IgD-negative memory B cell (primary cell): ENCODE data around the gene NUTM2G. TPM values are rescaled to one million over a fixed set of nuclear protein-coding genes. Genes with fewer than 3 reads are reported as not detected.
A peak's percentile ranks its signal among the peaks of the same experiment; 100 is the strongest.
"Not testable (repeated sequence)": the region's sequence is repeated elsewhere in the genome, so short reads cannot be mapped to it uniquely, and the experiment has no call there.

Experiments used
- H3K27ac Mint-ChIP-seq, 3 donors: one replicate each; pipeline ENCODE4 v1.8.0; 2020 to 2022; ENCODE audit warnings: mild to moderate bottlenecking in 3 of 3, mixed read lengths in 3 of 3, moderate library complexity in 1 of 3
- H3K27me3 Mint-ChIP-seq: one replicate; pipeline ENCODE4 v1.8.0; 2021; ENCODE audit warnings: mixed read lengths
- H3K36me3 Mint-ChIP-seq: one replicate; pipeline ENCODE4 v1.8.0; 2020; ENCODE audit warnings: mild to moderate bottlenecking, mixed read lengths
- H3K4me1 Mint-ChIP-seq, 3 donors: one replicate each; pipeline ENCODE4 v1.8.0; 2020 to 2022; ENCODE audit warnings: mixed read lengths in 3 of 3, mild to moderate bottlenecking in 1 of 3
- H3K4me3 Mint-ChIP-seq, 4 donors: one replicate each; pipeline ENCODE4 v1.8.0; 2020 to 2022; ENCODE audit warnings: mild to moderate bottlenecking in 4 of 4, mixed read lengths in 4 of 4, moderate library complexity in 3 of 4
- H3K9me3 Mint-ChIP-seq, 3 donors: one replicate each; pipeline ENCODE4 v1.8.0; 2020 to 2021; ENCODE audit warnings: mixed read lengths in 3 of 3, mild to moderate bottlenecking in 1 of 3
- polyA plus RNA-seq: library from polyadenylated mRNA; unstranded; fragments of 300-500 nt; fragmentation: Illumina TruSeq; gene quantifications from one replicate; pipeline ENCODE4 v1.2.3, GENCODE V29; 2021

The NUTM2G gene, protein sequence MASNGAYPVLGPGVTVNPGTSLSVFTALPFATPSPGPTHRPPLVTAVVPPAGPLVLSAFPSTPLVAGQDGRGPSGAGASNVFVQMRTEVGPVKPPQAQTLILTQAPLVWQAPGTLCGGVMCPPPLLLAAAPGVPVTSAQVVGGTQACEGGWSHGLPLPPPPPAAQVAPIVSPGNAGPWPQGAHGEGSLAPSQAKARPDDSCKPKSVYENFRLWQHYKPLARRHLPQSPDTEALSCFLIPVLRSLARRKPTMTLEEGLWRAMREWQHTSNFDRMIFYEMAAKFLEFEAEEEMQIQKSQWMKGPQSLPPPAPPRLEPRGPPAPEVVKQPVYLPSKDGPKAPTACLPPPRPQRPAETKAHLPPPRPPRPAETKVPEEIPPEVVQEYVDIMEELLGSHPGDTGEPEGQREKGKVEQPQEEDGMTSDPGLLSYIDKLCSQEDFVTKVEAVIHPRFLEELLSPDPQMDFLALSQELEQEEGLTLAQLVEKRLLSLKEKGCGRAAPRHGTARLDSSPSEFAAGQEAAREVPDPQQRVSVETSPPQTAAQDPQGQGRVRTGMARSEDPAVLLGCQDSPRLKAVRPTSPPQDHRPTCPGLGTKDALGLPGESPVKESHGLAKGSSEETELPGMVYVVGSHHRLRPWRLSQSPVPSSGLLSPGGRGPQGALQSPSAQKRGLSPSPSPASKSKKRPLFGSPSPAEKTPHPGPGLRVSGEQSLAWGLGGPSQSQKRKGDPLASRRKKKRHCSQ
- 0.19 TPM for polyA plus RNA-seq

DNA sequence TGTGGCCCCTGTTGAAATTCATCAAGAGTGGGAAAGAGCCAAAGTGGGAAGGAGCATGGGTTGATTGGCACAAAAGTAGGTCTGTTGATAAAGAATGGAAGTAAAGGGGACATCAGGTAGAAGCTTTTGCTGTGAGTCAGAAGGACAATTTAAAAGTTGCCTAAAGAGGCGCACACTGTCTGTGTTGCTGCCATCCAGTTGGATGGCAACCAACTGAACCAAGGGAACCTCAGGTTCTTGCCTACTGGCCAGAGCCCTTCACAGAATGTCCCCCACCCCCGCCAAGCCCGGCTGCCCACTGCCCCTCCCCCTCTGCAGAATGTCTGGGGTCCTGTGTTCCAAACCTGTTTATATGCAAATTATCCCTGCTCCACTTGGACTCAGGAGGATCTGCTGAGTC, at the start of gene NUTM2G:
Gene NUTM2G (plus strand): TSS at position 301 of the 400 bp plus-strand sequence. CDS start 182 bp downstream, outside the sequence.
- not testable (repeated sequence) for H3K4me1 Mint-ChIP-seq, H3K27me3 Mint-ChIP-seq, H3K27ac Mint-ChIP-seq, H3K36me3 Mint-ChIP-seq, H3K9me3 Mint-ChIP-seq
- H3K4me3 Mint-ChIP-seq, result peak within 1 kb of the TSS in 2 of 4 donors; percentile 60 to 80

DNA sequence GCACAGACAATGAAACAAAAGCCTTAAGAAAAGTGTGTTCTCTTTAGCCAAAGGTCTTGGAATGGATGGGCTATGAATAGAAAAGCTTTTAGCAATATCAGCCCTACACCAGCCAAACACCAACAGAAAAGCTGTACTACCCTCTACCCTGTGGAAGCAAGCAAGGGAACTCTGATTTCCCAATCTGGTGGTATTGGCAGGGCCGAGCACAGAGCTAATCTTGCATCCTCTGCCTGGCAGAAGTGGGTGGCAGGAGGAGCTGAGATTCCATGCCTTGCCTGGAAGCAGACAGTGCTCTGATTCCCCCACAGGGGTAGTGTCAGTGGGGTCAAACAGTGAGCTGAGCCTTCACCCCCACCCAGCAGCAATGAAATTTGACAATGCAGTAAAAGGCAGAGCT, 44.7 kb upstream of the NUTM2G start:
- Mint-ChIP-seq H3K9me3 (peaks cover 0 to 5% (median 0%) of the 10 kb centered on the region in 3 donors), H3K4me1 (peaks cover 0 to 2% (median 2%) of the 10 kb centered on the region in 3 donors), H3K27ac (no peak overlapping the region), H3K27me3 (peaks cover 5% of the 10 kb centered on the region), H3K36me3 (peaks cover 9% of the 10 kb centered on the region), H3K4me3 (no peak overlapping the region)

DNA sequence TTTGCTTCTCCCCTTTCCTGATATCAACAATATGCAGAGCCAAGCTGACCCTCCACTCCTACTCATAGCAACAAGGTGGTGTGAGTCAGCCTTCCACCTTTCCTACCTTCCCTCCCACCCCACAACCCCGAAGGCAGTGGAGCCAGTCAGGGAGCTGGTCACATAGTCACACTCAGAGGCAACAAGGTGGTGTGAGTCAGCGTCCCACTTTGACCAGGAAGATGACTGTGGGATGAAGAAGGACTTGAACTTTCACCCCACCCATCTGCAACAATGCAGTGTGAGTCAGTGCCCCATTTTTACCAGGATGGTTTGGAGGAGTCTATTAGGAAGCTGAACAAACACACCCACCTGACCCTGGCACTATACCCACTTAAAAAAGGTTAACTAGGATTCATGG, 44.2 kb upstream of the NUTM2G start:
- H3K9me3 Mint-ChIP-seq, result peaks cover 0 to 5% (median 0%) of the 10 kb centered on the region in 3 donors
- peaks cover 0 to 2% (median 2%) of the 10 kb centered on the region in 3 donors for H3K4me1 Mint-ChIP-seq
- H3K27me3 Mint-ChIP-seq, result peaks cover under 1% of the 10 kb centered on the region
- H3K36me3 Mint-ChIP-seq, result peaks cover 9% of the 10 kb centered on the region
- no peak overlapping the region for H3K4me3 Mint-ChIP-seq
- H3K27ac Mint-ChIP-seq, result no peak overlapping the region

DNA sequence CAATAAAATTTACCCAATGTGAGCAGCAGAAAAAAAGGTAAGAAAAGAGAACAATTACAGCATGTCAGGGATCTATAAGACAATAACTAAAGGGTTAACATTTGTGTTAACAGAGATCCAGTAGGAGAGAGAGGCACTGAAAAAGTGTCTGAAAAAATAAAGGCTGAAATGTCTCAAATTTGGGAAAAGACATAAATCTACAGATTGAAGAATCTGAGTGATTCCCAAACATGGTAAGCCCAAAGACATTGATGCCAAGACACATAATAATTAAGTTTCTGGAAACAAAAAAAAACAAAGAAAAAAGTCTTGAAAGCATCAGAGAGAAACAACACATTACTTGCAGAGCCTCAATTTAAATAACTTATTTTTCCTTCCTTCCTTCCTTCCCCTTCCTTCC, 43.2 kb upstream of the NUTM2G start:
- Mint-ChIP-seq H3K4me3 (no peak overlapping the region), H3K27ac (no peak overlapping the region), H3K9me3 (peaks cover 0 to 5% (median 0%) of the 10 kb centered on the region in 3 donors), H3K27me3 (no peaks in the 10 kb centered on the region), H3K36me3 (peaks cover 12% of the 10 kb centered on the region), H3K4me1 (peaks cover 0 to 2% (median 2%) of the 10 kb centered on the region in 3 donors)

DNA sequence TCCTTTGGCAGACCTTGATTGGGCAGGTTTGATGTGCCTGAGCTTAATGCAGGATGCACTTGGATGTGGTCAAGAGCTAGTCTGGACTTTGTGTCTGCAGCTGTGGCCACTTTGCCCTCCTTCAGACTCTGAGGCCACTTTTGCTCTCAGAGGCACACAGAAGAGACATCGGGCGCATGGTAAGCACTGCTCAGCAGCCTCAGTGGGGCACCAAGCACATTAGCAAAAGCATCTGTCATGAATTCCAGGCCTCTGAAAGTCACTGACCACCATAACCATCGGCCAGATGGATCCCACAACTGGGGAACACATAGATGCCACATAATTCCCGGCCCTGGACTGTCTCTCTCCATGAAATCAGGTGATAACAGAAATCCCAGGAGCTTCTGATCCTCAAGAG, 40.1 kb upstream of the NUTM2G start:
- H3K36me3 Mint-ChIP-seq, result peaks cover 11% of the 10 kb centered on the region
- no peaks in the 10 kb centered on the region for H3K27me3 Mint-ChIP-seq
- peaks cover 0 to 5% (median 0%) of the 10 kb centered on the region in 3 donors for H3K9me3 Mint-ChIP-seq
- H3K4me3 Mint-ChIP-seq, result no peak overlapping the region
- H3K27ac Mint-ChIP-seq, result no peak overlapping the region
- peaks cover 0 to 2% (median 0%) of the 10 kb centered on the region in 3 donors for H3K4me1 Mint-ChIP-seq

DNA sequence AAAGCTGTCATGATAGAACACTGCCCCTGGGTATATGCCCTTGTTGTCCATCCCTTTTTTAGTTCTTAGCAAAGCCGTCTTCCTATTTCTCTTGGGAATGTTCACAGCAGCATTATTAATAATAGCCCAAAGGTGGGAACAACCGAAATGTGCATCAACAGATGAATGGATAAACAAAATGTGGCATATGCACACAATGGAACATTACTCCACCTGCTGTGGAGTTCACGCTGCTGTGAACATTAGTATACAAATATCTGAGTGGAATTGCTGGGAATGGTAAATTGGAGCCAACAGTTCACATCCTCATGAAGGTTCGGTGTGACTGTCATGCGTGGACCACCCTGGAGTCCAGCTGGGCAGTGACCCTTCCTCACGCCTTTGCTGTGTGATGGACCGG, 36.5 kb upstream of the NUTM2G start:
- Mint-ChIP-seq H3K4me1 (no peaks in the 10 kb centered on the region), H3K36me3 (peaks cover 16% of the 10 kb centered on the region), H3K4me3 (no peak overlapping the region), H3K9me3 (peaks cover 1 to 4% (median 2%) of the 10 kb centered on the region in 3 donors), H3K27me3 (no peaks in the 10 kb centered on the region), H3K27ac (no peak overlapping the region)

DNA sequence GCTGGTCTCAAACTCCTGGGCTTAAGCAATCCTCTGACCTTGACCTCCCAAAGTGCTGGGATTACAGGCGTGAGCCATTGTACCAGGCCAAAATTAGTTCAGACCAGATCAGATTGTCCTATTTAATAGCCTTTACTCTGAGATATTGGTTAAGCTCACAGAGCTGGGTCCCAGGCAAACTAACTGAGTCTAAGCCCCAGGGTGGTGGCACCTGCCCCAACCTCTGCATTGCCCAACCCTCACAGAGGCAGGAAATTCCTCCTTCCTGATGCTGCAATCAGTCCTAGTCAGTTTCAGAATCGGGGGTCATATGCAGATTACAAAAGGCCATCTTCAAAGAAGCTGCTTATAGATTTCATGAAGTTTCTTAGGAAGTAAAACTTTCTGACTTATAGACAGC, 28.6 kb upstream of the NUTM2G start:
- not testable (repeated sequence) for H3K9me3 Mint-ChIP-seq, H3K27ac Mint-ChIP-seq, H3K4me1 Mint-ChIP-seq, H3K4me3 Mint-ChIP-seq, H3K27me3 Mint-ChIP-seq
- peaks cover 13% of the 10 kb centered on the region for H3K36me3 Mint-ChIP-seq

DNA sequence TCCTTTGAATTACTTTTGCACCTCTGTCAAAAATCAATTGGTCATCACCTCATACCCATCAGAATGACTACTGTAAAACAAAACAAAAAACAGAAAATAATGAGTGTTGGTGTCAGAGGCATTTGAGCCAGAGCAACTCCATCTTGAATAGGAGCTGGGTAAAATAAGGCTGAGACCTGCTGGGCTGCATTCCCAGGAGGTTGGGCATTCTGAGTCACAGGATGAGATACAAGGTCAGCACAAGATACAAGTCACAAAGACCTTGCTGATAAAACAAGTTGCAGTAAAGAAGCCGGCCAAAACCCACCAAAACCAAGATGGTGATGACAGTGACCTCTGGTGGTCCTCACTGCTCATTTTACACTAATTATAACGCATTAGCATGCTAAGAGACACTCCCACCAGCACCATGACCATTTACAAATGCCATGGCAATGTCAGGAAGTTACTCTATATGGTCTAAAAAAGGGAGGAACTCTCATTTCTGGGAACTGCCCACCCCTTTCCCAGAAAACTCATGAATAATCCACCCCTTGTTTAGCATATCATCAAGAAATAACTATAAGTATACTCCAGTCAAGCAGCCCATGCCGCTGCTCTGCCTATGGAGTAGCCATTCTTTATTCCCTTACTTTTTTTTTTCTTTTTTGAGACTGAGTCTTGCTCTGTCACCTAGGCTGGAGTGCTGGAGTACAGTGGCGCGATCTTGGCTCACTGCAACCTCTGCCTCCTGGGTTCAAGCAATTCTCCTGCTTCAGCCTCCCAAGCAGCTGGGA, 23.5 kb upstream of the NUTM2G start:
- H3K36me3 Mint-ChIP-seq, H3K27me3 Mint-ChIP-seq, H3K9me3 Mint-ChIP-seq, H3K4me3 Mint-ChIP-seq, H3K27ac Mint-ChIP-seq, H3K4me1 Mint-ChIP-seq: not testable (repeated sequence)

DNA sequence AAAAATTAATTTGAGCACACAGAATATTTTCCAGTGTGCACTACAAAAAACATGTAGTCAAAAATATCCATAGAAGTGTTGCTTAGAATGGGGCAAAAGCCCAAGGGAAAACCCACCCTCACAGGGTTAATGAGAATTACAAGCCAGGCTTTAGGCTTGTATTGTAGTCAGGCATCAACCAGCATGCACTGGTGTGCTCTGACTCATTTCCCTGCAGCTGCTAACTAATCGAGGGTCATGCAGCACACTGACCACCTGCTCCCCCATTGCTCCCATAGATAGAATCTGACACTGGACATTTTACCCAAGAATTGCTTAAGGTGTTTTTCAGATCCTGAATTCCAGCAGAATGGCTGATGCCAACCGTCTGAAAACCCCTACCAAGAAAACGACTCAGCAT, 20.2 kb upstream of the NUTM2G start:
- not testable (repeated sequence) for H3K4me3 Mint-ChIP-seq, H3K27ac Mint-ChIP-seq, H3K9me3 Mint-ChIP-seq, H3K4me1 Mint-ChIP-seq, H3K27me3 Mint-ChIP-seq, H3K36me3 Mint-ChIP-seq

DNA sequence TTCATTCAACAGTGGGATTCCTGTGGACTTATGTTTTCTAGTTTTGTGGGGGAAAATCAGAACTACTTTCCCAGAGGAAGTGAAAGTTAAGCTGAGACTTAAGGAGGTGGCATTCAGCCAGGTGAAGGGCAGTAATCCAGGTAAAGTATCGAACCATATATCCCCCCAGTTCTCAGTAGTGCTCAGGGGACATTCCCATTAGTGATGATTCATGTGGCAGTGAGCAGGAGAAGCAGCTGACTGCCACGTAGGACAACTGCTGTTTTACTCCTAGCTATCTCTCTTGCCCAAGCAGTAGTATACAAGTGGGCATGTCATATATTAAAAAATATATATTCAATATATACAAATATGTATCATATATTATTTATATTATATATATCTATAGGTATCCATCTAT, 13.1 kb upstream of the NUTM2G start:
- H3K4me3 Mint-ChIP-seq, H3K9me3 Mint-ChIP-seq, H3K4me1 Mint-ChIP-seq, H3K27me3 Mint-ChIP-seq, H3K27ac Mint-ChIP-seq, H3K36me3 Mint-ChIP-seq: not testable (repeated sequence)

DNA sequence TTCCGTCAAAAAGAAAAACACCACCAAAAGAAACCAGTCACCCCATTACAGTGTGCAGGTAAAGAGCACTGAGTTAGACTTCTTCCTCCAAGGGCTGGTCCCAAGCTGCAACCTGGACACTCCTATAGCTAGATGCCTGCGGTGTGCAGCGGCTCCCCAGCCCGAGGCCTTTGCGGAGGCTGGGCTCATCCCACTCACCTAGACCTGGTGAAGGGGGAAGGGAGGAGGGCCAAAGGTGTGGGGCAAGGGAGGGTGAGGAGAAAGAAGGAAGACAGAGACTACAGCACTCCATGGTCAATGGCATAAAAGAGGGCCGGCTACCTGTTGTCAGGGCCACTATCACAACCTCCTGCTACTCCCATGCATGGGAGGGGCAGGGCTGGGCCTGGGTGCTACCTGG, 12.1 kb upstream of the NUTM2G start:
- H3K27me3 Mint-ChIP-seq, H3K27ac Mint-ChIP-seq, H3K9me3 Mint-ChIP-seq, H3K36me3 Mint-ChIP-seq, H3K4me3 Mint-ChIP-seq, H3K4me1 Mint-ChIP-seq: not testable (repeated sequence)

DNA sequence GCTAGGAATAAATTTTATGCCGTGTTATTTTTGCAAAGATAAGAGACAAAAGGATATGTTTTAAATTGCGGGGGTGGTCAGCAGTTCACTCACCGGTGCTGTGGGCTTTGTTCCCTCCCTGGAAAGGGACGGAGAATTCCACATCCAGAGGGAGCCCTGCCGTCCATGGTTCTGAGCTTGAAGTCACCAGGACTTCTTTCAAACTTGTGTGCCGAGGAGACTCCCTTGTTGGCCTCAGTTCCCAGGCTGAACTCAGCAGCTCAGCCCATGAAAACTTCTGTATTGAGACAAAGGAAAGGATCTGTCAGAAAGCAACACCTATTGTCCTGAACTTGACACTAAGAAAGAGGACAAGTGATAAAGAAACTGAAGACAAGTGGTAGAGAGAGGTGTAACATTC, 10.1 kb upstream of the NUTM2G start:
- not testable (repeated sequence) for H3K4me1 Mint-ChIP-seq, H3K27me3 Mint-ChIP-seq, H3K9me3 Mint-ChIP-seq, H3K27ac Mint-ChIP-seq, H3K4me3 Mint-ChIP-seq, H3K36me3 Mint-ChIP-seq

DNA sequence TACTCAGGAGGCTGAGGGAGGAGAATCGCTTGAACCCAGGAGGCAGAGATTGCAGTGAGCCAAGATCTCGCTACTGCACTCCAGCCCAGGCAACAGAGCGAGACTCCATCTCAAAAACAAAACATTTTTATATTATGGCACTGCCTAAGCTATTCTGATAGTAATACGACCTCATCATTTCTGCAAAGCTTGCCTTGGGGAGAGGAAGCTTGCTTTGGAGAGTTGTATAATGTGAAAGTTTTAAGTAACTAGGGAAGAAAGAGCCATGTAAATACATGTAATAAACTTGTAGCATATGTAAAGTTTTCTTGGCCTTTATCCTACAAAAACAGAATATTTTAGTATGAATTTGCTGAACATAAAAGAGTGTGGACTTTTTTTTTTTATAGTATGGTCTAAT, 7.8 kb upstream of the NUTM2G start:
- not testable (repeated sequence) for H3K36me3 Mint-ChIP-seq, H3K4me1 Mint-ChIP-seq, H3K27ac Mint-ChIP-seq, H3K4me3 Mint-ChIP-seq, H3K9me3 Mint-ChIP-seq, H3K27me3 Mint-ChIP-seq

DNA sequence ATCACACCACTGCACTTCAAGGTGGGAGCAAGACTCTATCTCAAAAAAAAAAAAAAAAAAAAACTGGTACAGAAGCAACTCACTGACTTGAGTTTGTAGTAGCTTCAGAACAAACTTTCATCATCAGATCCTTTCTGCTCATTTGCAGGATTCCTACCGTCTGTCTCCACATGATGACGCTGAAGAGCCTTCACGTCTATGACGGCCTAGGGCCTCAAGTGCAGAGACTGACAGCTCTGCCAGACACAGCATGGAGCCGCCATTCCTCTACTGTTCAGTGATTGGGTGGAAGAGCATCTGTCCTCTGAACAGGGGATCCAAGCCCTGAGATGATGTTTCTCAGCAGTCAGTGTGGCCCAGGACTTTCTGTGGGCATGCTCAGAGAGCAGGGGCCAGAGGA, 3.1 kb upstream of the NUTM2G start:
- not testable (repeated sequence) for H3K4me3 Mint-ChIP-seq, H3K27me3 Mint-ChIP-seq, H3K36me3 Mint-ChIP-seq, H3K4me1 Mint-ChIP-seq, H3K9me3 Mint-ChIP-seq, H3K27ac Mint-ChIP-seq

DNA sequence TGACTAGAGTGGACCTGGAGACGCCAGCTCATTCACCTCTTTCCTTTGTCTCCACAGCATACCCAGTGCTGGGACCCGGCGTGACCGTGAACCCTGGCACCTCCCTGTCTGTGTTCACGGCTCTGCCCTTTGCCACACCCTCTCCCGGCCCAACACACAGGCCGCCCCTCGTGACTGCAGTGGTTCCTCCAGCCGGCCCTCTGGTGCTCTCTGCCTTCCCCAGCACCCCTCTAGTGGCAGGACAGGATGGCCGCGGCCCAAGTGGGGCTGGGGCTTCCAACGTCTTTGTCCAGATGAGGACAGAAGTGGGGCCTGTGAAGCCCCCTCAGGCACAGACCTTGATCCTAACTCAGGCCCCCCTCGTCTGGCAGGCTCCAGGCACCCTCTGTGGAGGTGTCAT, 3.0 kb downstream of the NUTM2G start:
- H3K4me3 Mint-ChIP-seq, result peak overlapping the region in 1 of 4 donors; percentile 49
- not testable (repeated sequence) for H3K9me3 Mint-ChIP-seq, H3K27ac Mint-ChIP-seq, H3K27me3 Mint-ChIP-seq, H3K36me3 Mint-ChIP-seq, H3K4me1 Mint-ChIP-seq
